Activated CD4-positive, alpha-beta T cell treated with anti-CD3 and anti-CD28 coated beads, Interleukin-2, amount 10 ng/mL, durations not matched to agents 24 days and 14 days (primary cell): ENCODE results near the gene NTRK2. TPM values are rescaled to one million over a fixed set of nuclear protein-coding genes. Genes with fewer than 3 reads are reported as not detected.

Experiments used
- DNase-seq: peaks from one replicate; pipeline ENCODE4 v3.0.0; 2022
- H3K27ac Mint-ChIP-seq: one replicate; pipeline ENCODE4 v1.8.0; 2022; ENCODE audit warnings: mild to moderate bottlenecking, mixed read lengths
- H3K27me3 Mint-ChIP-seq: one replicate; pipeline ENCODE4 v1.8.0; 2022; ENCODE audit warnings: mixed read lengths
- H3K36me3 Mint-ChIP-seq: one replicate; pipeline ENCODE4 v1.8.0; 2022; ENCODE audit warnings: low read depth, mild to moderate bottlenecking, mixed read lengths
- H3K4me1 Mint-ChIP-seq: one replicate; pipeline ENCODE4 v1.8.0; 2021; ENCODE audit warnings: mixed read lengths
- H3K4me3 Mint-ChIP-seq: one replicate; pipeline ENCODE4 v1.8.0; 2022; ENCODE audit warnings: mild to moderate bottlenecking, moderate library complexity, mixed read lengths
- H3K9me3 Mint-ChIP-seq: one replicate; pipeline ENCODE4 v1.8.0; 2021; ENCODE audit warnings: mixed read lengths
- intact Hi-C: fragments of 100-400 bp; cut with micrococcal nuclease; formaldehyde crosslinking; loops from one replicate; pipeline ENCODE4 v1.15.1; 2023
- total RNA-seq: library from RNA; stranded (reverse); gene quantifications from 2 replicates; pipeline ENCODE4 v1.2.3, GENCODE V29; 2022

Gene NTRK2
- total RNA-seq, 1 donor from 2014 or later: 2.4 TPM

DNA sequence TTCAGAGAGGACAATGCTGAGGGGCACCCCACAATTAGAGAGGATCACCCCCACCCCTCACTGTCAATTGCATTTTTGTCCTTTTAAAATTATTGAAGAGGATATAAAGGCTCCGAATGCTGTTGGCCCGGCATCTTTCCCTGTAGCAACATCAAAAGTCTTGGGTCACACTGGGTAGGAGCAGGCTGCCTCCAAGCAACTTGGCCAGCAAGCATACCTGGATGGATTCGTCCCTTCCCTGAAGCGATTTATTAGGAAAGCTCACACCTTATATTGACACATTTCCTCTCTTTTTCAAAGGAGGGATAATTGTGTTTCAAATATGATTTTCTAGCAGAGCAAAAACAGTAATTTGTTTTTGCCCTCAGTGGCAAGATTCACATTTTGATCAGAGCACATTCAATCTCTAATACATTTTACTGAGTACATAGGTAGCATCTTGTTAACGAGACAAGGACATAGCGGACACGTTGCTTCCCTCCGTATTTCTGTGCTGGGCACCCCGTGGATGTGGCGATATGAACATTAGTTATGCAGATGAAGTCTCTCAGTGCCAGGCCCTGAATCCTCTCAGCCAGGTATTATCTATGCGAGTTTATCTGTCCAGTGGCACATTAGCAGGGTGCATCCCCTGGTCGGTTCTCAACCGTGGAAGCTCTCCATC, 321.5 kb downstream of the NTRK2 start:
- Mint-ChIP-seq H3K27ac (no peak overlapping the region), H3K4me3 (no peak overlapping the region), H3K27me3 (peaks cover 3% of the 10 kb centered on the region), H3K36me3 (no peaks in the 10 kb centered on the region), H3K4me1 (no peaks in the 10 kb centered on the region), H3K9me3 (no peaks in the 10 kb centered on the region)
- intact Hi-C loops: no loop called here
- DNase-seq: no peak

DNA sequence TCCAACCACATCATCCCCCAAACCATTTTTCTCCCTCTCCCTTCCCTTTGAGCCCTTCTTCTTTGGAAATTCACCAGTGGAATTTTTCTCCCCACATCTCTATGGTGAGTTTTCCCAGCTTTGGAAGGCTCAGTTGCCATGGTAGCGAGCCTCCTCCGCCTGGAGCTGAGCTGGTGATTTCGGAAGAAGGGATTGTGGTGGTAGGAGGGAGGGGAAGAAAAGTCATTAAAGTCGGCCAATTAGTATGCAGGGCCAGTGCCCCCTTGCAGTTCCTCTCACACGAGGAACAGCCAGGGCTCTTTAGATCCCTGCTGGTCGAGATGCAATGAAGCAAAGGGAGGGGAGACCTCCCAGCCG, 322.0 kb downstream of the NTRK2 start:
- Mint-ChIP-seq H3K4me3 (no peak overlapping the region), H3K4me1 (no peaks in the 10 kb centered on the region), H3K9me3 (no peaks in the 10 kb centered on the region), H3K27me3 (peaks cover 3% of the 10 kb centered on the region), H3K27ac (no peak overlapping the region), H3K36me3 (no peaks in the 10 kb centered on the region)
- DNase-seq: no peak
- intact Hi-C loops: no loop called here

DNA sequence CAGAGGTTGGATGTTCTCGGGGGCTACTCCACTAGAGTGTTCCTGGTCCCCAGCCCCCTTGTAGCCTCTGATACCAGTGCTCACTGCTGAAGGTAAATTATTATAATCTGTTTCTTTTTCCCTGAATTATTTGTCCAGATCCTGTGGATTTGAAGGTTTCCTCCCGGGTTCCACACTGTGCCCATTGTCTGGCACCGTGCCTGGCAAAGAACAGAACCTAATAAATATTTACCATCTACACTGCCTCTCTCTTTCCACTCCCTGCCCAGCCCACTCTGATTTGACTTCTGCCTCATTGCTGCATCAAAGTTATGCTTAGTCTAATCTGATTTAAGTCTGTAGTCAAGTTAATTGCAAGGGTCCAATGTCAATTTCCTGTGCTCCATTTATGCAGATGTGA, 322.9 kb downstream of the NTRK2 start:
- Mint-ChIP-seq H3K9me3 (no peaks in the 10 kb centered on the region), H3K4me3 (no peak overlapping the region), H3K27me3 (peaks cover 3% of the 10 kb centered on the region), H3K36me3 (no peaks in the 10 kb centered on the region), H3K27ac (no peak overlapping the region), H3K4me1 (no peaks in the 10 kb centered on the region)
- intact Hi-C loops: no loop called here
- DNase-seq: no peak

GRCh38 chr9:84993105-84993504, 323.6 kb downstream of the NTRK2 start:
- Mint-ChIP-seq H3K27ac (no peak overlapping the region), H3K9me3 (no peaks in the 10 kb centered on the region), H3K36me3 (no peaks in the 10 kb centered on the region), H3K27me3 (peaks cover 3% of the 10 kb centered on the region), H3K4me1 (no peaks in the 10 kb centered on the region), H3K4me3 (no peak overlapping the region)
- intact Hi-C loops: no loop called here
- DNase-seq: no peak

DNA sequence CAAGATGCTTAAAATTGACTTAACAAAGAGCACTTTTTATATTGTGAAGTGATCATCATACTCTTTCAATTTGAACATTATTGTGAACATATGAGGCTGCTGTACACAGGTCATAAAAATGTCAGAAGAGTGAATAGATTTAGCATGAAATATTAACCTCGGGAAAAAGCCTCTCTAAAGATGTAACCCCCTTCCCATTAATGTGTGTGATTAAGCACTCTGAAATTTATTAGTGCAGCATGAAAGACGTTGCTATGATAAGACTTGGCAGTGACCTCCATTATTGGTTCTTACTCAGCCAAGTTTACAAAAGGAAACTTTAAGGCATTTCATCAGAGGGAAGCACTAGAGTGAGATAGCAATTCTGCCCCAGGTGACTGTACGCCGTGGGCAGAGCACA, 326.5 kb downstream of the NTRK2 start:
- no peak for DNase-seq
- Mint-ChIP-seq H3K36me3 (no peaks in the 10 kb centered on the region), H3K4me3 (no peak overlapping the region), H3K4me1 (no peaks in the 10 kb centered on the region), H3K9me3 (no peaks in the 10 kb centered on the region), H3K27ac (no peak overlapping the region), H3K27me3 (peaks cover 3% of the 10 kb centered on the region)
- intact Hi-C loops: no loop called here

DNA sequence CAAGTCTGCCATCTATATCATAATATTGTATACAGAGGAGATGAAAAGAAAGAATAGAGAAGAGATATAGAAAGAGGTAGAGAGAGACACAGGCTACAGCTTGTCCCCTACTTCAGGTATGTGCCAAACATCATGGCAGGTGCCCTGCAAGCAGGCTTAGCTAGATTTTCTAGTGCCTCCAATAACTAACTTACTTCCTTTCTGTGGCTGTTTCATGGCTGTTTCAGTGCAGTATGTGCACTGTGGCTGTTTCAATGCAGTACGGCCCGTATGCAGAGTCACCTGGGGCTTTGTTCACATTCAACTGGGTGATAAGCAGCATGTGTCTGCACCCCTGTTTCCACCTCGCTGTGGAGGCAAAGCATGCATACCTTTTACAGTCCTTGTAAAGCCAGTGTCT, 327.2 kb downstream of the NTRK2 start:
- no peak overlapping the region for H3K4me3 Mint-ChIP-seq

DNA sequence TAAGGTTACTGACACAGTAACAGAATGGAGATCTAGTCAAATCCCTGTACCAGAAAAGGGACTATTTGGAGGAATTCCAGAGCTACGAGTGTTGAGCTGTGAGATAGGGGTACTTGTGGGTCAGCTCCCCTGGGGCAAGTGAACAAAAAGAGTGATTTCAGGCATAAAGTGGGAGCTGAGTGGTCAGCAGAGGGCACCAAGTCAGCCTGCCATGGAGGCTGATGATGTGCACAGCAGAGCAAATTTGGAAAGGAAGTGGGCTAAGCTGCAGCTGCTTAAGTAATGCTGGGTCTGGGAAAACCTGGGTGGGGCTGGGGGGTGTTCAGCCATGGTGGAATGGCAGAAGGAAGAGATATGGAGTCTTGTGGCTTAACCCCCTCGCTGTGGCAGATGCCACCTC, 327.9 kb downstream of the NTRK2 start:
- intact Hi-C loops: no loop called here
- H3K36me3 Mint-ChIP-seq: no peaks in the 10 kb centered on the region
- DNase-seq: no peak
- no peak overlapping the region for H3K4me3 Mint-ChIP-seq
- no peak overlapping the region for H3K27ac Mint-ChIP-seq
- H3K27me3 Mint-ChIP-seq: peaks cover 3% of the 10 kb centered on the region
- H3K9me3 Mint-ChIP-seq: no peaks in the 10 kb centered on the region
- H3K4me1 Mint-ChIP-seq: no peaks in the 10 kb centered on the region

More for the DNA sequence above, 327.2 kb downstream of the NTRK2 start:
- Mint-ChIP-seq H3K4me1 (no peaks in the 10 kb centered on the region), H3K27ac (no peak overlapping the region), H3K36me3 (no peaks in the 10 kb centered on the region), H3K9me3 (no peaks in the 10 kb centered on the region), H3K27me3 (peaks cover 3% of the 10 kb centered on the region)
- no peak for DNase-seq
- intact Hi-C loops: no loop called here

DNA sequence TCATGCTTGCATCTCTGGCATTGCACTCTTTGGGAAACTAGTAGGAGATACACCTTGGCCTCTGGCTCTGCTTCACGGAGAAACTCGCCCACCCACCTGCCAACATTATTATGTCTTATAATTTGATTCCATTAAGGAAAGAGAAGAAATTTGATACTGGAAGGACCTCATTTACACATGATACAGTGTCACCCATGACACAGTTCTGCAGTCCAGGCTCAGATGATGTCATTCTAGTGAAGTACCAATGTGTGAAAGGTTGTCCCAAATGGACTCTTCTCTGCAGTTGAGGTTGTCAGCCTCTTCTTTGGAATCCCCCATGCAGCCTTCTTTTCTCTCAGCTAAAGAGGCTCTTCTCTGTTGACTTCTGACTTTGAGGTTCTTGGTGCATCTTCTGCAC, 329.1 kb downstream of the NTRK2 start:
- intact Hi-C loops: no loop called here
- H3K27ac Mint-ChIP-seq: no peak overlapping the region
- H3K36me3 Mint-ChIP-seq: no peaks in the 10 kb centered on the region
- no peaks in the 10 kb centered on the region for H3K4me1 Mint-ChIP-seq
- peaks cover 3% of the 10 kb centered on the region for H3K27me3 Mint-ChIP-seq
- no peak for DNase-seq
- no peaks in the 10 kb centered on the region for H3K9me3 Mint-ChIP-seq
- H3K4me3 Mint-ChIP-seq: no peak overlapping the region

DNA sequence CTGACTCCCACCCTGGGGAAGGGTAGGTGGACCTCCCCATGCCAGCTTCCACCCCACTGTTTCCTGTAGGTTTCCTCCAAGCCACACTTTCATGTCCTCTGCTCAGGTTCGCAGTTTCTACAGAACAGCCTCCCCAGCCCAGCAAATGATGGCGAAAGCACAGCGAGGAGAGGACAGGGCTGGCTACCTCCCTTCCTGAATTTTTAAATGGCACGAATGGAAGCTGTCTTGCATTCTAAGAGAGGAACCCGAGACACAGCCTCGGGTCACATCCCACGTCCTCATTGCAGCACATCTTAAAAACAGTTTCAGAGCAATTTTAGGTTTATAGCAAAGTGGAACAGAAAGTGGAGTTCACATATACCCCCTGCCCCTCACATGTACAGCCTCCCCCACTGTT, 330.3 kb downstream of the NTRK2 start:
- Mint-ChIP-seq H3K4me3 (no peak overlapping the region), H3K27me3 (no peaks in the 10 kb centered on the region), H3K36me3 (no peaks in the 10 kb centered on the region), H3K4me1 (no peaks in the 10 kb centered on the region), H3K9me3 (no peaks in the 10 kb centered on the region), H3K27ac (no peak overlapping the region)
- intact Hi-C loops: no loop called here
- DNase-seq: no peak

- H3K36me3 Mint-ChIP-seq: no peaks in the 10 kb centered on the region
- intact Hi-C loops: no loop called here
- H3K27ac Mint-ChIP-seq: no peak overlapping the region
- no peaks in the 10 kb centered on the region for H3K9me3 Mint-ChIP-seq
- no peaks in the 10 kb centered on the region for H3K4me1 Mint-ChIP-seq
- no peak overlapping the region for H3K4me3 Mint-ChIP-seq
- DNase-seq: no peak
- no peaks in the 10 kb centered on the region for H3K27me3 Mint-ChIP-seq
Measured at GRCh38 chr9:85001925-85002324, 332.4 kb downstream of the NTRK2 start.

DNA sequence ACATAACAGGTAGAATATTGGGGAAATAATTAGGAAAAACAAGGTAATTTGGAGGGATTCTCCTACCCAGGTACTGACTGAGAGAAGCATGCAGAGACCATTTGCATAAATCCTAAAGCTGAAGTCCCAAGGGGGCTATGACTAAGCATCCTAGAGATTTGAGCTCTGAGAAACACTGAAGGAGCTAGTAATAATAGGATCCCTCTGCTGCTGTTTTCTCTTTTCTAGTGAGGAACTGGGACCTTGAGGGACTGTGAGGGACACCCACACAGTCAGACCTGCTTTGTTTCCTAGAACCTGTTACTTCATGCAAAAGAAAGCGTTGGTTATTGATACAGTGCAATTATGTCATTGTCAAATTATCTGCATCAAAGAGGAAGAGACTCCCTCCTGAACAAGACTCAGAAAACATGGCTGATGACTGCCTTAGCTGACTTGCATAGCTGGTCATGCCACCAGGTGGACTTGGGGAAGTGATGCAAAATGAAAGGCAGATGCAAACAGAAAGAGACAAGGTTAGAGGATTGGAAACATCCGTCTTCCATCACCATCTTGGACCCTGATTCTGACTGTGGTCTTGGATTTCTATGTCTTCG, 335.4 kb downstream of the NTRK2 start:
- no peaks in the 10 kb centered on the region for H3K9me3 Mint-ChIP-seq
- no peak overlapping the region for H3K4me3 Mint-ChIP-seq
- H3K36me3 Mint-ChIP-seq: no peaks in the 10 kb centered on the region
- intact Hi-C loops: no loop called here
- no peak overlapping the region for H3K27ac Mint-ChIP-seq
- no peak for DNase-seq
- H3K27me3 Mint-ChIP-seq: no peaks in the 10 kb centered on the region
- H3K4me1 Mint-ChIP-seq: no peaks in the 10 kb centered on the region

DNA sequence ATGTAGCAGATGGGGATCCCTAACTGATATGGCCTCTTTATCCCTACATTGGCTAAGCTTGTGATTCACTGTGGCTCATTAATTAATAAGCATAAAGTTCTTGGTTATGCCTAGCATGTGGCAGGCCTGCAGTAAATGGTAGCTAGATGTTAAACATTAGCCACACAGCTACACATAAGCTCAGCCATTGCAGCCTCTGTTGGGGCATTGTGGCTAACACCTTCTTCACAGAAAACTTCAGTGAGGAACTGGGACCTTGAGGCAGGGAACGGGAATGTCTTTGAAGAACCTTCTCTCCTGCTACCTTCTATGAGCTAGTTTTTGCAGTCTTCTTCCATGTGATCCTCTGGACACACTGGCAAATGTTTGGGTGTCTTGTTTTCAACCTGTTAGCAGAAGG, 338.2 kb downstream of the NTRK2 start:
- Mint-ChIP-seq H3K9me3 (no peaks in the 10 kb centered on the region), H3K36me3 (no peaks in the 10 kb centered on the region), H3K4me3 (no peak overlapping the region), H3K27ac (no peak overlapping the region), H3K4me1 (no peaks in the 10 kb centered on the region), H3K27me3 (no peaks in the 10 kb centered on the region)
- intact Hi-C loops: no loop called here
- DNase-seq: no peak

DNA sequence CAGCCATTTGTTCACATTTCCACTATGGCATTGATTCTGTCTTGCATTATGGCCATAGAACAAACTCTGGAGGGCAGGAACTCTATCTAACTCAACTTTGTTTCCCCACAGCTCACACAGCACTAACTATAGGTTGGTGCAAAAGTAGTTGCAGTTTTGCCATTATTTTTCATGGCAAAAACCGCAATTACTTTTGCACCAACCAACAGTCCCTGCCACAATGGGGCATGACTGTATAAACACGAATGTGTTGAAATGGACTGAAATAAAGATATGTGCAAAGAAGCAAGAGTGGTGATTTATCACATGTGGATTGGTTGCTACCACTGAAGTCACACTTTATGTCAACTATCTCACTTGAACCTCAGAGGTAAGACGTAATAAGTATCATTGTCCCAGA, 338.7 kb downstream of the NTRK2 start:
- Mint-ChIP-seq H3K4me3 (no peak overlapping the region), H3K9me3 (no peaks in the 10 kb centered on the region), H3K36me3 (no peaks in the 10 kb centered on the region), H3K27me3 (no peaks in the 10 kb centered on the region), H3K4me1 (no peaks in the 10 kb centered on the region), H3K27ac (no peak overlapping the region)
- no peak for DNase-seq
- intact Hi-C loops: no loop called here

- Mint-ChIP-seq H3K9me3 (no peaks in the 10 kb centered on the region), H3K27me3 (no peaks in the 10 kb centered on the region), H3K4me3 (no peak overlapping the region), H3K27ac (no peak overlapping the region), H3K36me3 (no peaks in the 10 kb centered on the region), H3K4me1 (no peaks in the 10 kb centered on the region)
- intact Hi-C loops: no loop called here
- no peak for DNase-seq
Measured at GRCh38 chr9:85009251-85009650, 339.7 kb downstream of the NTRK2 start.

GRCh38 chr9:85013703-85014102, 344.2 kb downstream of the NTRK2 start:
- no peak overlapping the region for H3K4me3 Mint-ChIP-seq
- no peaks in the 10 kb centered on the region for H3K27me3 Mint-ChIP-seq
- H3K4me1 Mint-ChIP-seq: no peaks in the 10 kb centered on the region
- DNase-seq: no peak
- no peaks in the 10 kb centered on the region for H3K36me3 Mint-ChIP-seq
- H3K27ac Mint-ChIP-seq: no peak overlapping the region
- H3K9me3 Mint-ChIP-seq: no peaks in the 10 kb centered on the region
- intact Hi-C loops: no loop called here
